SK-N-SH treated with all-trans-retinoic acid at 6 μM for 48 hours (cell line): ENCODE data around the gene KCNB1.

Source experiments
- GLIS3 ChIP-seq: fragments of 250-450 bp; sonication (Bioruptor Pico); IDR thresholded peaks from 2 replicates; pipeline ENCODE4 v1.5.0; 2020; ENCODE audit warnings: mild to moderate bottlenecking, moderate library complexity
- ISL1 ChIP-seq: fragments of 250-450 bp; sonication (Bioruptor Pico); IDR thresholded peaks from 2 replicates; pipeline ENCODE4 v2.1.2; 2022; ENCODE audit warnings: mild to moderate bottlenecking, moderate library complexity
- RARB ChIP-seq: fragments of 250-450 bp; sonication (Bioruptor Pico); IDR thresholded peaks from 2 replicates; pipeline ENCODE4 v1.8.0; 2021; ENCODE audit warnings: mild to moderate bottlenecking, moderate library complexity
- SNAI2 ChIP-seq: fragments of 250-450 bp; sonication (Bioruptor Pico); IDR thresholded peaks from 2 replicates; pipeline ENCODE4 v1.5.0; 2020; ENCODE audit warnings: mild to moderate bottlenecking, moderate library complexity
- TCF4 ChIP-seq: fragments of 250-450 bp; sonication (Bioruptor Pico); IDR thresholded peaks from 2 replicates; pipeline ENCODE4 v1.8.0; 2021; ENCODE audit warnings: mild to moderate bottlenecking, moderate library complexity, borderline replicate concordance
- ZC3H10 ChIP-seq: fragments of 250-450 bp; sonication (Bioruptor Pico); IDR thresholded peaks from 2 replicates; pipeline ENCODE4 v1.5.1; 2021; ENCODE audit warnings: mild to moderate bottlenecking, moderate library complexity
- TF ChIP-seq, protein P1 (sequence below): fragments of 250-450 bp; sonication (Bioruptor Pico); IDR thresholded peaks from 2 replicates; pipeline ENCODE4 v1.8.0; 2020; ENCODE audit warnings: mild to moderate bottlenecking, moderate library complexity, borderline replicate concordance
- TF ChIP-seq, protein P2 (sequence below): fragments of 250-450 bp; sonication (Bioruptor Pico); IDR thresholded peaks from 2 replicates; pipeline ENCODE4 v1.5.0; 2020; ENCODE audit warnings: mild to moderate bottlenecking, moderate library complexity
- TF ChIP-seq, protein P3 (sequence below): fragments of 250-450 bp; sonication (Bioruptor Pico); IDR thresholded peaks from 2 replicates; pipeline ENCODE4 v1.5.1; 2020; ENCODE audit warnings: low read depth, mild to moderate bottlenecking, moderate library complexity

DNA sequence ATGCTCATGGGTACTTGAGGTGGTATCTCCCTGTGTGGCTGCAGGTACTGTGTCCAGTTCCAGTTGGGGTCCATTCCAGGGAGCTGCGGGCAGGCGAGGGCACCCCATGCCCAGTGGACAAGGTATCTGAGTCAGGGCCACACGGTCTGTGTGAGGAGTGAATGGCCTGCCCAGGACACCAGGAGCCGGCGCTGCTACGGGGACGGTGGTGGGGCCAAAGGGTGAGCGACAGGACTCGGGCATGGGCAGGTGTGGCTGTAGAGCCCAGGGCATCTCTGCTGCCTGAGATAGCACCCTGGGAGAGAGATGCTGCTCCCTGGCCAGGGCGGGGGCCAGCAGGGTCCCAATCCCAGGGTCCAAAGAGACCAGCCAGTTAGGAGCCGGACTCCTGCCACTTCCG, 147.0 kb downstream of the KCNB1 start:
- TF ChIP-seq, protein P1, sequence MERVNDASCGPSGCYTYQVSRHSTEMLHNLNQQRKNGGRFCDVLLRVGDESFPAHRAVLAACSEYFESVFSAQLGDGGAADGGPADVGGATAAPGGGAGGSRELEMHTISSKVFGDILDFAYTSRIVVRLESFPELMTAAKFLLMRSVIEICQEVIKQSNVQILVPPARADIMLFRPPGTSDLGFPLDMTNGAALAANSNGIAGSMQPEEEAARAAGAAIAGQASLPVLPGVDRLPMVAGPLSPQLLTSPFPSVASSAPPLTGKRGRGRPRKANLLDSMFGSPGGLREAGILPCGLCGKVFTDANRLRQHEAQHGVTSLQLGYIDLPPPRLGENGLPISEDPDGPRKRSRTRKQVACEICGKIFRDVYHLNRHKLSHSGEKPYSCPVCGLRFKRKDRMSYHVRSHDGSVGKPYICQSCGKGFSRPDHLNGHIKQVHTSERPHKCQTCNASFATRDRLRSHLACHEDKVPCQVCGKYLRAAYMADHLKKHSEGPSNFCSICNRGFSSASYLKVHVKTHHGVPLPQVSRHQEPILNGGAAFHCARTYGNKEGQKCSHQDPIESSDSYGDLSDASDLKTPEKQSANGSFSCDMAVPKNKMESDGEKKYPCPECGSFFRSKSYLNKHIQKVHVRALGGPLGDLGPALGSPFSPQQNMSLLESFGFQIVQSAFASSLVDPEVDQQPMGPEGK (CRISPR knock-in tag), result no peak
- TF ChIP-seq TCF4 (CRISPR knock-in tag) (no peak), ISL1 (CRISPR knock-in tag) (no peak), ZC3H10 (no peak), RARB (CRISPR knock-in tag) (no peak), SNAI2 (CRISPR knock-in tag) (no peak), GLIS3 (no peak)
- TF ChIP-seq, protein P2, sequence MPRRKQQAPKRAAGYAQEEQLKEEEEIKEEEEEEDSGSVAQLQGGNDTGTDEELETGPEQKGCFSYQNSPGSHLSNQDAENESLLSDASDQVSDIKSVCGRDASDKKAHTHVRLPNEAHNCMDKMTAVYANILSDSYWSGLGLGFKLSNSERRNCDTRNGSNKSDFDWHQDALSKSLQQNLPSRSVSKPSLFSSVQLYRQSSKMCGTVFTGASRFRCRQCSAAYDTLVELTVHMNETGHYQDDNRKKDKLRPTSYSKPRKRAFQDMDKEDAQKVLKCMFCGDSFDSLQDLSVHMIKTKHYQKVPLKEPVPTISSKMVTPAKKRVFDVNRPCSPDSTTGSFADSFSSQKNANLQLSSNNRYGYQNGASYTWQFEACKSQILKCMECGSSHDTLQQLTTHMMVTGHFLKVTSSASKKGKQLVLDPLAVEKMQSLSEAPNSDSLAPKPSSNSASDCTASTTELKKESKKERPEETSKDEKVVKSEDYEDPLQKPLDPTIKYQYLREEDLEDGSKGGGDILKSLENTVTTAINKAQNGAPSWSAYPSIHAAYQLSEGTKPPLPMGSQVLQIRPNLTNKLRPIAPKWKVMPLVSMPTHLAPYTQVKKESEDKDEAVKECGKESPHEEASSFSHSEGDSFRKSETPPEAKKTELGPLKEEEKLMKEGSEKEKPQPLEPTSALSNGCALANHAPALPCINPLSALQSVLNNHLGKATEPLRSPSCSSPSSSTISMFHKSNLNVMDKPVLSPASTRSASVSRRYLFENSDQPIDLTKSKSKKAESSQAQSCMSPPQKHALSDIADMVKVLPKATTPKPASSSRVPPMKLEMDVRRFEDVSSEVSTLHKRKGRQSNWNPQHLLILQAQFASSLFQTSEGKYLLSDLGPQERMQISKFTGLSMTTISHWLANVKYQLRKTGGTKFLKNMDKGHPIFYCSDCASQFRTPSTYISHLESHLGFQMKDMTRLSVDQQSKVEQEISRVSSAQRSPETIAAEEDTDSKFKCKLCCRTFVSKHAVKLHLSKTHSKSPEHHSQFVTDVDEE (CRISPR knock-in tag), result no peak
- TF ChIP-seq, protein P3, sequence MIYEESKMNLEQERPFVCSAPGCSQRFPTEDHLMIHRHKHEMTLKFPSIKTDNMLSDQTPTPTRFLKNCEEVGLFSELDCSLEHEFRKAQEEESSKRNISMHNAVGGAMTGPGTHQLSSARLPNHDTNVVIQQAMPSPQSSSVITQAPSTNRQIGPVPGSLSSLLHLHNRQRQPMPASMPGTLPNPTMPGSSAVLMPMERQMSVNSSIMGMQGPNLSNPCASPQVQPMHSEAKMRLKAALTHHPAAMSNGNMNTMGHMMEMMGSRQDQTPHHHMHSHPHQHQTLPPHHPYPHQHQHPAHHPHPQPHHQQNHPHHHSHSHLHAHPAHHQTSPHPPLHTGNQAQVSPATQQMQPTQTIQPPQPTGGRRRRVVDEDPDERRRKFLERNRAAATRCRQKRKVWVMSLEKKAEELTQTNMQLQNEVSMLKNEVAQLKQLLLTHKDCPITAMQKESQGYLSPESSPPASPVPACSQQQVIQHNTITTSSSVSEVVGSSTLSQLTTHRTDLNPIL (CRISPR knock-in tag), result no peak
